Osteocyte (in vitro differentiated cells): ENCODE results near the gene GMDS. TPM values are rescaled to one million over a fixed set of nuclear protein-coding genes. Genes with fewer than 3 reads are reported as not detected.

ENCODE experiments used
- DNase-seq: peaks from one replicate; pipeline ENCODE4 v3.0.0; 2021; ENCODE audit warnings: mixed read lengths; ENCODE audit not compliant: unreplicated experiment; ENCODE audit errors: extremely low spot score
- H3K27ac Mint-ChIP-seq: one replicate; pipeline ENCODE4 v1.8.0; 2021; ENCODE audit warnings: mild to moderate bottlenecking, mixed read lengths; ENCODE audit not compliant: unreplicated experiment
- H3K27me3 Mint-ChIP-seq: one replicate; pipeline ENCODE4 v1.8.0; 2021; ENCODE audit warnings: mixed read lengths; ENCODE audit not compliant: unreplicated experiment
- H3K36me3 Mint-ChIP-seq: one replicate; pipeline ENCODE4 v1.8.0; 2021; ENCODE audit warnings: mixed read lengths; ENCODE audit not compliant: unreplicated experiment
- H3K4me1 Mint-ChIP-seq: one replicate; pipeline ENCODE4 v1.8.0; 2021; ENCODE audit warnings: mixed read lengths; ENCODE audit not compliant: unreplicated experiment
- H3K4me3 Mint-ChIP-seq: one replicate; pipeline ENCODE4 v1.8.0; 2021; ENCODE audit warnings: mild to moderate bottlenecking, moderate library complexity, mixed read lengths; ENCODE audit not compliant: unreplicated experiment
- H3K9me3 Mint-ChIP-seq: one replicate; pipeline ENCODE4 v1.8.0; 2021; ENCODE audit warnings: mixed read lengths; ENCODE audit not compliant: unreplicated experiment
- CTCF ChIP-seq: fragments of 200-600 bp; sonication (generic); IDR thresholded peaks from 2 replicates; pipeline ENCODE4 v1.5.0; 2021; ENCODE audit warnings: antibody characterized with exemption, mild to moderate bottlenecking, moderate library complexity
- long read RNA-seq: library from polyadenylated mRNA; unstranded; transcript quantifications from one replicate; pipeline ENCODE4 v2.0.0, GENCODE V29; 2021
- total RNA-seq: library from RNA; stranded (reverse); gene quantifications from 2 replicates; pipeline ENCODE4 v1.2.1, GENCODE V29; 2021

The GMDS gene
- 30.7 and 30.9 TPM in 2 replicates for total RNA-seq
- long read RNA-seq, transcript GMDS-202 (11 exons, 1,752 nt): major isoform, 18 of 63 reads
- long read RNA-seq, partial matches to known transcripts: 8 of 63 reads
- long read RNA-seq, other reads (novel, unspliced or antisense): 37 of 63 reads

- peak within 1 kb of the TSS; percentile 88 for H3K4me3 Mint-ChIP-seq
- H3K27ac Mint-ChIP-seq: peak within 1 kb of the TSS; percentile 93
- H3K27me3 Mint-ChIP-seq: no peaks in the 10 kb centered on the region
- DNase-seq: peak; percentile 95
- no peak for TF ChIP-seq CTCF
- H3K4me1 Mint-ChIP-seq: peaks cover 25% of the 10 kb centered on the region
- peaks cover 7% of the 10 kb centered on the region for H3K36me3 Mint-ChIP-seq
- H3K9me3 Mint-ChIP-seq: no peaks in the 10 kb centered on the region
These were observed at the start of gene GMDS for GRCh38 chr6:2245103-2245876. Gene GMDS (minus strand): TSS chr6:2245605.

DNA sequence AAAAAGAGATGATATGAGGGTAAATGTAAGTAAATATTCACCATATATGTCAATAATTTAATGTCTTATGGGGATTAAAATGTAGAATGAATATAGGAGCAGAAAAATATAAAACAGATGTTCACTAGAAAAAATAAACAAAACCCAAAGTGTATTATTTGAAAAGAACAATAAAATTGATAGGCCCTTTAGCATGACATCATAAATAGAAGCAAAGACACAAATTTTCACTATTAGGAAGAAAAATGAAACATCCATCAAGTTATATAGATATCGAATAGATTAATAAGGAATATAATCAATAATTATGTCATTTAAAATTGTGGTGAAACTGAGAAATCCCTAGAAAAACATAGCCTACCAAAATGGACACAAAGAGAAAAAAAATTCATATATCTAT is 40.1 kb upstream of the GMDS start:
- no peak overlapping the region for H3K27ac Mint-ChIP-seq
- peaks cover 9% of the 10 kb centered on the region for H3K4me1 Mint-ChIP-seq
- no peak overlapping the region for H3K4me3 Mint-ChIP-seq
- H3K36me3 Mint-ChIP-seq: peaks cover 49% of the 10 kb centered on the region
- no peak for DNase-seq
- no peaks in the 10 kb centered on the region for H3K27me3 Mint-ChIP-seq
- no peak for TF ChIP-seq CTCF
- H3K9me3 Mint-ChIP-seq: peaks cover 47% of the 10 kb centered on the region

DNA sequence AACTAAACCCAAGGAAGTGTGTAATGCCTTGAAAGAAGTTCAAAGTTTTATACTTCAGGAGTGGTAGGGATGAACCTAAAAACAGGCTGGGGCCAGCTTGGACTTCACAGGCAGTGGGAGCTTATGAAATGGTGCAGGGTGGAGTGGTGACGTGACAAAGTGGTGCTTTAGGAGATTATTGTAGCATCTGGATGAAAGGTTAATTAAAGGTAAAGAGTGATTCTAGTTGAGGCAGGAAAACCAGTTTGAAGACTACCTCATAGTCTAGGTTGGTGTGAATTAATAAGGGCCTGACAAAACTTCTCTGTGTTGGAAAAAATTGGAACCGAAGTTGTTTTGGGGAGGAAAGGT is 30.5 kb upstream of the GMDS start:
- Mint-ChIP-seq H3K4me3 (no peak overlapping the region), H3K27me3 (no peaks in the 10 kb centered on the region), H3K4me1 (peaks cover 7% of the 10 kb centered on the region), H3K9me3 (peaks cover 20% of the 10 kb centered on the region), H3K36me3 (peaks cover 48% of the 10 kb centered on the region), H3K27ac (no peak overlapping the region)
- no peak for TF ChIP-seq CTCF
- DNase-seq: no peak

DNA sequence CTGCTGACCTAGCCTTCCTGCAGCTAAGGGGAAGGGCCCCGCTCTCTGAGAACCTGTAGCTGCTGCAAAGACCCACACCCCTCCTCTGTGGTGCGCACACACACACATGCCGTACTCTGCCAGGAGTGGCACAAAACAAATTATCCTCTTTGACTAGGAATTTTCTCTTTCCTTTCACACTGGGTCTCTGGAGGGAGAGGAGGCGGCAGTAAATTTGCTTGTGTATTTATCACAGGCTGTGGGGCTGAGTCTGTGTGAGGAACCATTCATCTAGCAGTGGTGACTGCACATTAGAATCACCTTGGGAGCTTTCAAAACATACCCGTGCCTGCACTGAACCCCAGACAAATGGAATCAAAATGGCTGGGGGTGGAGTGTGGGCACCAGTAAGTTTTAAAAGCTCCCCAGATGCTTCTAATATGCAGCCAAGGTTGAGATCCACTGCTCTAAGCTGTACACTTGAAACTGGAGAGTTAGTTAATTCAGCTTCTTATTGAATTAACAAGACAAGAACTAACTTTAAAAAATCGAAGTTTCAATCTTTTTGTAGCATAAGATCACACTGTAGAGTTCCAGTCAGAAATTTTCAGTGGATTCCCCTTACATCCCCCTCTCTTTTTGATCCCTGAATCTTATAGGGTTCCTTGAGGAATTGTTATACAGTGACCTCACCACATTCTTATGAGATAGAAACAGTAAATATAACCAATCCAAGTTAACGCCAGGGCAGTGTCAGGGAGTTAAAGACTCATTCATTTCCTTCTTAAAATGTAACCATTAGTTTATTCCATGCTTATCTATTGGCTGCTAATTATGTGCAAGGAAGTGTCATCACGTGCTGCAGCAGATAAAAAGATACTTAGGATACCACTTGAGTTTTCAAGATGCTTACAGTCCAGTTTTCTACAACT is 29.8 kb upstream of the GMDS start:
- Mint-ChIP-seq H3K4me1 (peaks cover 7% of the 10 kb centered on the region), H3K27me3 (no peaks in the 10 kb centered on the region), H3K9me3 (peaks cover 15% of the 10 kb centered on the region), H3K27ac (no peak overlapping the region), H3K4me3 (no peak overlapping the region), H3K36me3 (peaks cover 49% of the 10 kb centered on the region)
- TF ChIP-seq CTCF: no peak
- no peak for DNase-seq

- Mint-ChIP-seq H3K4me3 (no peak overlapping the region), H3K9me3 (no peaks in the 10 kb centered on the region), H3K27ac (no peak overlapping the region), H3K36me3 (peaks cover 43% of the 10 kb centered on the region), H3K4me1 (peaks cover 7% of the 10 kb centered on the region), H3K27me3 (no peaks in the 10 kb centered on the region)
- TF ChIP-seq CTCF: no peak
- DNase-seq: no peak
These were observed 27.3 kb upstream of the GMDS start for GRCh38 chr6:2272696-2273095.
